HepG2 (cell line): Measurements from ENCODE around the gene RPL26. TPM values are rescaled to one million over a fixed set of nuclear protein-coding genes. Genes with fewer than 3 reads are reported as not detected.

Experiments
- ATF7 ChIP-seq, 2 experiments: fragments of 450-650 bp in 1 of 2; sonication (generic) in 1 of 2; formaldehyde crosslinking in 1 of 2; IDR thresholded peaks; 2 replicates each; pipeline versions ENCODE4 v1.4.0 to v1.6.1; 2016 to 2020; ENCODE audit warnings: antibody characterized with exemption in 1 of 2, mild to moderate bottlenecking in 1 of 2, missing genetic modification reagents in 1 of 2
- BHLHE40 ChIP-seq: IDR thresholded peaks from 2 replicates; pipeline ENCODE4 v1.6.1; 2011; ENCODE audit warnings: low read length, improper control_type of control experiment
- ISL2 ChIP-seq: sonication (generic); formaldehyde crosslinking; IDR thresholded peaks from 2 replicates; pipeline ENCODE4 v1.5.0; 2020; ENCODE audit warnings: missing genetic modification reagents
- MIER2 ChIP-seq: IDR thresholded peaks from 2 replicates; pipeline ENCODE4 v1.6.1; 2016; ENCODE audit warnings: missing biosample characterization, missing genetic modification reagents
- RFXAP ChIP-seq: sonication (generic); formaldehyde crosslinking; IDR thresholded peaks from 2 replicates; pipeline ENCODE4 v1.4.0; 2020; ENCODE audit warnings: missing genetic modification reagents, borderline replicate concordance
- SPEN ChIP-seq: sonication (generic); formaldehyde crosslinking; IDR thresholded peaks from 2 replicates; pipeline ENCODE4 v1.5.1; 2020; ENCODE audit warnings: low read depth, mild to moderate bottlenecking, missing genetic modification reagents
- SRF ChIP-seq: IDR thresholded peaks from 2 replicates; pipeline ENCODE4 v1.6.1; 2011; ENCODE audit warnings: mild to moderate bottlenecking, low read depth, low read length, moderate library complexity
- TCF7 ChIP-seq: sonication (generic); IDR thresholded peaks from 2 replicates; pipeline ENCODE4 v1.6.1; 2016; ENCODE audit warnings: antibody characterized with exemption, low read depth
- ZBTB7A ChIP-seq: sonication (generic); formaldehyde crosslinking; IDR thresholded peaks from 2 replicates; pipeline ENCODE4 v1.8.0; 2022; ENCODE audit warnings: mild to moderate bottlenecking, missing genetic modification reagents
- ZNF124 ChIP-seq: sonication (generic); formaldehyde crosslinking; IDR thresholded peaks from 2 replicates; pipeline ENCODE4 v1.4.0; 2020; ENCODE audit warnings: missing genetic modification reagents
- ZNF709 ChIP-seq: sonication (generic); formaldehyde crosslinking; IDR thresholded peaks from 2 replicates; pipeline ENCODE4 v1.5.0; 2020; ENCODE audit warnings: mild to moderate bottlenecking, missing genetic modification reagents
- ZNF737 ChIP-seq: sonication (generic); formaldehyde crosslinking; IDR thresholded peaks from 2 replicates; pipeline ENCODE4 v1.5.0; 2020; ENCODE audit warnings: missing genetic modification reagents, mild to moderate bottlenecking, borderline replicate concordance
- ZNF746 ChIP-seq: sonication (generic); formaldehyde crosslinking; IDR thresholded peaks from 2 replicates; pipeline ENCODE4 v1.8.0; 2022; ENCODE audit warnings: mild to moderate bottlenecking, missing genetic modification reagents
- ZNF749 ChIP-seq: sonication (generic); formaldehyde crosslinking; IDR thresholded peaks from 2 replicates; pipeline ENCODE4 v1.8.0; 2022; ENCODE audit warnings: mild to moderate bottlenecking, missing genetic modification reagents, moderate library complexity, borderline replicate concordance
- ZNF775 ChIP-seq: sonication (generic); formaldehyde crosslinking; IDR thresholded peaks from 2 replicates; pipeline ENCODE4 v1.4.0; 2020; ENCODE audit warnings: missing genetic modification reagents, mild to moderate bottlenecking, moderate library complexity, borderline replicate concordance
- ZNF776 ChIP-seq: sonication (generic); formaldehyde crosslinking; IDR thresholded peaks from 2 replicates; pipeline ENCODE4 v1.4.0; 2020; ENCODE audit warnings: mild to moderate bottlenecking, missing genetic modification reagents
- polyA plus RNA-seq, 8 experiments: library from polyadenylated mRNA; depleted of rRNA in 3 of 8; stranded (reverse) in 7 of 8; unstranded in 1 of 8; fragments of >200 nt; fragmentation: Illumina TruSeq in 4 of 8; extraction: Trizol in 4 of 8; gene quantifications; 2 replicates each; pipeline versions ENCODE4 v1.2.1 to v1.2.3, GENCODE V29; 2011 to 2016; ENCODE audit warnings: low read depth in 4 of 8, missing spikeins in 1 of 8, mixed read lengths in 1 of 8; ENCODE audit not compliant: insufficient read depth in 1 of 8
- total RNA-seq, 5 experiments: library from RNA; depleted of rRNA; stranded (reverse); fragments of >200 nt; fragmentation: Illumina TruSeq; extraction: Trizol; gene quantifications; 2 replicates each; pipeline ENCODE4 v1.2.3, GENCODE V29; 2016; ENCODE audit warnings: low read depth in 1 of 5
- TF ChIP-seq, protein P1 (sequence below): sonication (generic); formaldehyde crosslinking; IDR thresholded peaks from 2 replicates; pipeline ENCODE4 v1.4.0; 2020; ENCODE audit warnings: mild to moderate bottlenecking, missing genetic modification reagents
- TF ChIP-seq, protein P2 (sequence below): sonication (generic); formaldehyde crosslinking; IDR thresholded peaks from 2 replicates; pipeline ENCODE4 v1.5.0; 2020; ENCODE audit warnings: mild to moderate bottlenecking, missing genetic modification reagents
- TF ChIP-seq, protein P3 (sequence below): sonication (generic); formaldehyde crosslinking; IDR thresholded peaks from 2 replicates; pipeline ENCODE4 v1.4.0; 2020; ENCODE audit warnings: missing genetic modification reagents
- TF ChIP-seq, protein P4 (sequence below): sonication (generic); formaldehyde crosslinking; IDR thresholded peaks from 2 replicates; pipeline ENCODE4 v1.8.1; 2023; ENCODE audit warnings: mild to moderate bottlenecking, missing genetic modification reagents
- TF ChIP-seq, protein P5 (sequence below): sonication (generic); formaldehyde crosslinking; IDR thresholded peaks from 2 replicates; pipeline ENCODE4 v1.4.0; 2020; ENCODE audit warnings: missing genetic modification reagents

RPL26 gene
- total and polyA plus RNA-seq, 2 of the 13 experiments (the other 11 are each of a cell fraction or from before 2014, with no cell fraction given): 2,817 to 3,529 TPM

DNA sequence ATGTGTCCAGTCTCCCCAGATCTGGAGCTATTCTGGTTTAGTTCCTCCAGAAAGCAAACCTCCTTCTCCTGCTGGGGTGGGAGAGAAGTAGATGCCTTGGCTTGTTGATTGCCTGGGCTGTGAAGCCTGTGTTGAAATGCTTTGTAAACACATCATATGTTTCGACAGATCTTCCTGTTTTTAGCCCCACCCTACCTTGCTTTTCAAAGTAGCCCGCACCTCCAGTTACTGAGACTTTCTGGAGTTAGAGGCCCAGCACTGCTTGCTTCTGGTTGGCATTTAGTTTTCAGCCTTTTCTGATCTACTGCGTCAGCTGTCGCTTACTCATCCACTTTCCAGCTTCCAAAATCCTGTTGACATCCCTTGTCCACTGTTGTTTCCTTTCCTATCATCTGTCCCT is 34.8 kb upstream of the RPL26 start (continued):
- TF ChIP-seq, protein P1, sequence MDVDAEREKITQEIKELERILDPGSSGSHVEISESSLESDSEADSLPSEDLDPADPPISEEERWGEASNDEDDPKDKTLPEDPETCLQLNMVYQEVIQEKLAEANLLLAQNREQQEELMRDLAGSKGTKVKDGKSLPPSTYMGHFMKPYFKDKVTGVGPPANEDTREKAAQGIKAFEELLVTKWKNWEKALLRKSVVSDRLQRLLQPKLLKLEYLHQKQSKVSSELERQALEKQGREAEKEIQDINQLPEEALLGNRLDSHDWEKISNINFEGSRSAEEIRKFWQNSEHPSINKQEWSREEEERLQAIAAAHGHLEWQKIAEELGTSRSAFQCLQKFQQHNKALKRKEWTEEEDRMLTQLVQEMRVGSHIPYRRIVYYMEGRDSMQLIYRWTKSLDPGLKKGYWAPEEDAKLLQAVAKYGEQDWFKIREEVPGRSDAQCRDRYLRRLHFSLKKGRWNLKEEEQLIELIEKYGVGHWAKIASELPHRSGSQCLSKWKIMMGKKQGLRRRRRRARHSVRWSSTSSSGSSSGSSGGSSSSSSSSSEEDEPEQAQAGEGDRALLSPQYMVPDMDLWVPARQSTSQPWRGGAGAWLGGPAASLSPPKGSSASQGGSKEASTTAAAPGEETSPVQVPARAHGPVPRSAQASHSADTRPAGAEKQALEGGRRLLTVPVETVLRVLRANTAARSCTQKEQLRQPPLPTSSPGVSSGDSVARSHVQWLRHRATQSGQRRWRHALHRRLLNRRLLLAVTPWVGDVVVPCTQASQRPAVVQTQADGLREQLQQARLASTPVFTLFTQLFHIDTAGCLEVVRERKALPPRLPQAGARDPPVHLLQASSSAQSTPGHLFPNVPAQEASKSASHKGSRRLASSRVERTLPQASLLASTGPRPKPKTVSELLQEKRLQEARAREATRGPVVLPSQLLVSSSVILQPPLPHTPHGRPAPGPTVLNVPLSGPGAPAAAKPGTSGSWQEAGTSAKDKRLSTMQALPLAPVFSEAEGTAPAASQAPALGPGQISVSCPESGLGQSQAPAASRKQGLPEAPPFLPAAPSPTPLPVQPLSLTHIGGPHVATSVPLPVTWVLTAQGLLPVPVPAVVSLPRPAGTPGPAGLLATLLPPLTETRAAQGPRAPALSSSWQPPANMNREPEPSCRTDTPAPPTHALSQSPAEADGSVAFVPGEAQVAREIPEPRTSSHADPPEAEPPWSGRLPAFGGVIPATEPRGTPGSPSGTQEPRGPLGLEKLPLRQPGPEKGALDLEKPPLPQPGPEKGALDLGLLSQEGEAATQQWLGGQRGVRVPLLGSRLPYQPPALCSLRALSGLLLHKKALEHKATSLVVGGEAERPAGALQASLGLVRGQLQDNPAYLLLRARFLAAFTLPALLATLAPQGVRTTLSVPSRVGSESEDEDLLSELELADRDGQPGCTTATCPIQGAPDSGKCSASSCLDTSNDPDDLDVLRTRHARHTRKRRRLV (CRISPR knock-in tag): no peak
- TF ChIP-seq, protein P2, sequence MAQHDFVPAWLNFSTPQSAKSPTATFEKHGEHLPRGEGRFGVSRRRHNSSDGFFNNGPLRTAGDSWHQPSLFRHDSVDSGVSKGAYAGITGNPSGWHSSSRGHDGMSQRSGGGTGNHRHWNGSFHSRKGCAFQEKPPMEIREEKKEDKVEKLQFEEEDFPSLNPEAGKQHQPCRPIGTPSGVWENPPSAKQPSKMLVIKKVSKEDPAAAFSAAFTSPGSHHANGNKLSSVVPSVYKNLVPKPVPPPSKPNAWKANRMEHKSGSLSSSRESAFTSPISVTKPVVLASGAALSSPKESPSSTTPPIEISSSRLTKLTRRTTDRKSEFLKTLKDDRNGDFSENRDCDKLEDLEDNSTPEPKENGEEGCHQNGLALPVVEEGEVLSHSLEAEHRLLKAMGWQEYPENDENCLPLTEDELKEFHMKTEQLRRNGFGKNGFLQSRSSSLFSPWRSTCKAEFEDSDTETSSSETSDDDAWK (CRISPR knock-in tag): no peak
- no peak for TF ChIP-seq ZNF124 (CRISPR knock-in tag)
- TF ChIP-seq, protein P3, sequence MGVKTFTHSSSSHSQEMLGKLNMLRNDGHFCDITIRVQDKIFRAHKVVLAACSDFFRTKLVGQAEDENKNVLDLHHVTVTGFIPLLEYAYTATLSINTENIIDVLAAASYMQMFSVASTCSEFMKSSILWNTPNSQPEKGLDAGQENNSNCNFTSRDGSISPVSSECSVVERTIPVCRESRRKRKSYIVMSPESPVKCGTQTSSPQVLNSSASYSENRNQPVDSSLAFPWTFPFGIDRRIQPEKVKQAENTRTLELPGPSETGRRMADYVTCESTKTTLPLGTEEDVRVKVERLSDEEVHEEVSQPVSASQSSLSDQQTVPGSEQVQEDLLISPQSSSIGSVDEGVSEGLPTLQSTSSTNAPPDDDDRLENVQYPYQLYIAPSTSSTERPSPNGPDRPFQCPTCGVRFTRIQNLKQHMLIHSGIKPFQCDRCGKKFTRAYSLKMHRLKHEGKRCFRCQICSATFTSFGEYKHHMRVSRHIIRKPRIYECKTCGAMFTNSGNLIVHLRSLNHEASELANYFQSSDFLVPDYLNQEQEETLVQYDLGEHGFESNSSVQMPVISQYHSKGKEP (CRISPR knock-in tag): no peak
- TF ChIP-seq SRF: no peak
- TF ChIP-seq TCF7: peak; percentile 72
- TF ChIP-seq ZNF746 (CRISPR knock-in tag): no peak
- no peak for TF ChIP-seq SPEN (CRISPR knock-in tag)
- TF ChIP-seq, protein P4, sequence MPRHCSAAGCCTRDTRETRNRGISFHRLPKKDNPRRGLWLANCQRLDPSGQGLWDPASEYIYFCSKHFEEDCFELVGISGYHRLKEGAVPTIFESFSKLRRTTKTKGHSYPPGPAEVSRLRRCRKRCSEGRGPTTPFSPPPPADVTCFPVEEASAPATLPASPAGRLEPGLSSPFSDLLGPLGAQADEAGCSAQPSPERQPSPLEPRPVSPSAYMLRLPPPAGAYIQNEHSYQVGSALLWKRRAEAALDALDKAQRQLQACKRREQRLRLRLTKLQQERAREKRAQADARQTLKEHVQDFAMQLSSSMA (CRISPR knock-in tag): no peak
- no peak for TF ChIP-seq ZNF749
- TF ChIP-seq RFXAP (CRISPR knock-in tag): no peak
- TF ChIP-seq, protein P5, sequence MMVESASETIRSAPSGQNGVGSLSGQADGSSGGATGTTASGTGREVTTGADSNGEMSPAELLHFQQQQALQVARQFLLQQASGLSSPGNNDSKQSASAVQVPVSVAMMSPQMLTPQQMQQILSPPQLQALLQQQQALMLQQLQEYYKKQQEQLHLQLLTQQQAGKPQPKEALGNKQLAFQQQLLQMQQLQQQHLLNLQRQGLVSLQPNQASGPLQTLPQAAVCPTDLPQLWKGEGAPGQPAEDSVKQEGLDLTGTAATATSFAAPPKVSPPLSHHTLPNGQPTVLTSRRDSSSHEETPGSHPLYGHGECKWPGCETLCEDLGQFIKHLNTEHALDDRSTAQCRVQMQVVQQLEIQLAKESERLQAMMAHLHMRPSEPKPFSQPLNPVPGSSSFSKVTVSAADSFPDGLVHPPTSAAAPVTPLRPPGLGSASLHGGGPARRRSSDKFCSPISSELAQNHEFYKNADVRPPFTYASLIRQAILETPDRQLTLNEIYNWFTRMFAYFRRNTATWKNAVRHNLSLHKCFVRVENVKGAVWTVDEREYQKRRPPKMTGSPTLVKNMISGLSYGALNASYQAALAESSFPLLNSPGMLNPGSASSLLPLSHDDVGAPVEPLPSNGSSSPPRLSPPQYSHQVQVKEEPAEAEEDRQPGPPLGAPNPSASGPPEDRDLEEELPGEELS: peak; percentile 86
- TF ChIP-seq ZNF709 (CRISPR knock-in tag): no peak
- TF ChIP-seq BHLHE40: no peak
- TF ChIP-seq ZNF775: no peak
- TF ChIP-seq ISL2 (CRISPR knock-in tag): peak; percentile 59; the same call in 1 of the 2 replicates
- no peak for TF ChIP-seq ZNF737 (CRISPR knock-in tag)
- no peak for TF ChIP-seq ATF7 (IDR thresholded peaks at IDR 0.05)
- no peak for TF ChIP-seq ATF7 (CRISPR knock-in tag; IDR thresholded peaks at IDR 0.05)
- TF ChIP-seq MIER2: no peak
- TF ChIP-seq ZNF776 (CRISPR knock-in tag): no peak
- no peak for TF ChIP-seq ZBTB7A (CRISPR knock-in tag)
